HEK293T (cell line): ENCODE data around the gene PCCB.

Experiments
- ARNT ChIP-seq: fragments of 450-650 bp; IDR thresholded peaks from 2 replicates; pipeline ENCODE4 v1.6.1; 2017; ENCODE audit warnings: mild to moderate bottlenecking
- BHLHE40 ChIP-seq: fragments of 450-650 bp; IDR thresholded peaks from 2 replicates; pipeline ENCODE4 v1.6.1; 2016; ENCODE audit warnings: mild to moderate bottlenecking, moderate library complexity, borderline replicate concordance
- ELF4 ChIP-seq: fragments of 450-650 bp; IDR thresholded peaks from 2 replicates; pipeline ENCODE4 v1.6.1; 2017; ENCODE audit warnings: antibody characterized with exemption
- FOXA1 ChIP-seq: fragments of 450-650 bp; IDR thresholded peaks from 2 replicates; pipeline ENCODE4 v1.6.1; 2016; ENCODE audit warnings: mild to moderate bottlenecking
- FOXK2 ChIP-seq: fragments of 450-650 bp; IDR thresholded peaks from 2 replicates; pipeline ENCODE4 v1.6.1; 2016; ENCODE audit warnings: mild to moderate bottlenecking
- HDGF ChIP-seq: fragments of 450-650 bp; IDR thresholded peaks from 2 replicates; pipeline ENCODE4 v1.6.1; 2017; ENCODE audit warnings: antibody characterized with exemption, borderline replicate concordance
- LEF1 ChIP-seq: fragments of 450-650 bp; IDR thresholded peaks from 2 replicates; pipeline ENCODE4 v1.6.1; 2017; ENCODE audit warnings: mild to moderate bottlenecking, borderline replicate concordance
- NFRKB ChIP-seq: fragments of 450-650 bp; IDR thresholded peaks from 2 replicates; pipeline ENCODE4 v1.6.1; 2016; ENCODE audit warnings: mild to moderate bottlenecking, moderate library complexity
- SP1 ChIP-seq: fragments of 450-650 bp; IDR thresholded peaks from 2 replicates; pipeline ENCODE4 v1.6.1; 2017
- SUZ12 ChIP-seq: fragments of 450-650 bp; IDR thresholded peaks from 2 replicates; pipeline ENCODE4 v1.6.1; 2016; ENCODE audit warnings: mild to moderate bottlenecking

DNA sequence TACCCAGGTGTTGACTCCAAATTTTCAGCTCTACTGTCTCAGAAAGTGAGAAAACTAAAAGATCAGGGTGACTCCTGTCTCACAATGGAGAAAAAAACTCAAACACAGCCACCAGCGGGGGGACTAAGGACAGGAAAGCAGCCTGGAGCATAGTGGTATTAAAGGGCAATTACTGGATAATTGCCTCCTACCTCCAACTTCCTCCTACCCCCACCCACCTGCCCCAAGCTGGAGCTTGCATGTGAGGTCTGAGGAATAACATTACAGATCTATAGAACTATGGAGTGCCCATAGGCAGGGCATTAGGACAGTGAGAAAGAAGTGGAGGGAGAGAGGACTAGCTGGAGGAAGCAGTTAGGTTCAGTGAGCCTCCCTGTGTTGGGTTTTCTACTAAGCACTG, 2.7 kb upstream of the PCCB start:
- TF ChIP-seq HDGF: no peak
- TF ChIP-seq SP1: no peak
- no peak for TF ChIP-seq FOXA1
- no peak for TF ChIP-seq LEF1
- no peak for TF ChIP-seq FOXK2
- no peak for TF ChIP-seq SUZ12
- TF ChIP-seq NFRKB: no peak
- no peak for TF ChIP-seq BHLHE40
- TF ChIP-seq ELF4: no peak
- TF ChIP-seq ARNT: no peak
